ENCODE measurements around the gene CCM2.

Gene CCM2

GRCh38 chr7:44965441-44965903 is 34.5 kb upstream of the CCM2 start:
- Mint-ChIP-seq H3K9me3 (no peaks in the 10 kb centered on the region), H3K36me3 (ENCODE audit: low read depth) (peaks cover 32% of the 10 kb centered on the region), H3K27ac (no peak overlapping the region), H3K4me1 (ENCODE audit: low read depth) (peaks cover 6% of the 10 kb centered on the region), H3K4me3 (no peak overlapping the region), H3K27me3 (ENCODE audit: low read depth) (no peaks in the 10 kb centered on the region)

DNA sequence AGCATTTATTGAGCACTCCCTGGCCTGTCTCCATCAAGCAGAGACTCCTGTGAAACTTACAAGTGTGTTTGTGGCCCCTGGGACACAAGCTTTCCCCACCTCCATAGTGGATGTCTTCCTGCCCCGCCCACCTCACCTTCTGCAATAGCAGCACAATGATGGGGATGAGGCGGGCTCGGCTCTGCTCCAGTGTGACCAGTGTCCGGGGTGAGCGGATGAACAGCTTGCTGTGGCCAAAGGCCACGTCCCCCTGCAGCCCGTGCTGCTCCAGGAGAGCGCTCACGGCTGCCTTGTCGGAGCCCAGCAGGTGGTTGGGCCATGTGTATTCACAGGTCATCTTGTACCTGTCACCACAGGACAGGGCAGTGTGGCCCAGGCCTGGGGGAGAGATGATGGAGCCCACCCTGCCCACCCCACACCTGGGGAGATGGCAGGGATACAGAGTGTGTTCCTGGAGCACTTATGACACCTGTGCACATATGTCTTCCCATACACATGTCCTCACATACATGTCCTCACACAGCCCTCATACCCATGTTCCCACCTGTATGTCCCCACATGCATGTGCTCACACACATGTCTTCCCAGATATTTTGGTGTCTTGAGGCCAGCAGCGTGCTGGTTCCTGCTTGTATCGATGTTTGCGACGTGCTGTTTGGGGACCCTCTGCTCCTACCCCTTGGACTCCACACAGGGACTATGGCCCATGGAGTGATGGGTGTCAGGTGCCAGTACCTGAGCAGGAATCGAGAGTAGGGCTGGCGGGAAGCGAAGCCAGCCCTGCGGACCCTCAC is 33.9 kb upstream of the CCM2 start:
- peaks cover 4% of the 10 kb centered on the region for H3K4me1 Mint-ChIP-seq (ENCODE audit: low read depth)
- no peak overlapping the region for H3K27ac Mint-ChIP-seq
- no peaks in the 10 kb centered on the region for H3K27me3 Mint-ChIP-seq (ENCODE audit: low read depth)
- no peaks in the 10 kb centered on the region for H3K9me3 Mint-ChIP-seq
- H3K36me3 Mint-ChIP-seq (ENCODE audit: low read depth) = peaks cover 33% of the 10 kb centered on the region
- H3K4me3 Mint-ChIP-seq = no peak overlapping the region

DNA sequence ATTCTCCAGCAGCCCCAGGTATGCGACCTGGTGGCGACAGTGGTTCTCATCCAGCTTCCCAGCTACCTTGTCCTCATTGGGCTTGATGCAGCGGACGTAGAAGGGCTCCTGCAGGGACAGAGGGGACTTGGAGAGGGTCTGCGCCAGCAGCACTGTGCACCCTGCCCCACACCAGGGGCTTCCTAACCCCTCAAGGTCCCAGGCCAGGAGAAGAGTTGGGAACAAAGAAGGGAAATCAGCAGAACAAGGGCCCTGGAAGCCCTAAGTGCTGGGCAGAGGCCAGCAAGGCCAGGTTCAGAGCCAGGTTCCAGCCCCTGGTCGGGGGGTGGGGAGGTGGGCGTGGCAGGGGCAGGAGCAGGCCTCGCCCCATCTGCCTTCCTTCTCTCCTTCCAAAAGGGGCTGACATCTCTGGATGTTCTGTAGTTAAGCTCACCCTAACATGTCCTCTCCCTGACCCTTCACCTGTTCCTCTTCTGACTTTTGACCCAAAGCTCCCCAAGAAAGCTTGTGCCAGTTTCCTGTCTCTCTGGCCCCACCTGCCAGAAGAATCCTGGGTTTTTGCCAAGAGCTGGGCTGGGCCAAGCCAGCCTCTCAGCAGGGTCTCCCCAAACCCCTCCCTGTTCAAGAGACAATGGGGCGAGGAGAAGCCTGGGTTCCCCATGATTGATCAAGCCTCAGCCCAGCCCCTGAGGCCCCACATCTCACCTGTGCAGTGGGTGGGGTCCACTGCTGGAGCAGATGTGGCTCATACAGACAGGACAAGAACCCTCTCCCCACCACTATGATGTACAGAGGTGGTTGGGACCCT is 33.1 kb upstream of the CCM2 start:
- Mint-ChIP-seq H3K27ac (no peak overlapping the region), H3K36me3 (ENCODE audit: low read depth) (peaks cover 39% of the 10 kb centered on the region)

GRCh38 chr7:44967571-44968446 is 32.2 kb upstream of the CCM2 start:
- no peak overlapping the region for H3K4me3 Mint-ChIP-seq
- no peaks in the 10 kb centered on the region for H3K9me3 Mint-ChIP-seq
- no peaks in the 10 kb centered on the region for H3K27me3 Mint-ChIP-seq (ENCODE audit: low read depth)
- no peak overlapping the region for H3K27ac Mint-ChIP-seq
- H3K4me1 Mint-ChIP-seq (ENCODE audit: low read depth) = peaks cover 10% of the 10 kb centered on the region
- H3K36me3 Mint-ChIP-seq (ENCODE audit: low read depth) = peaks cover 43% of the 10 kb centered on the region

More for the DNA sequence above, 33.1 kb upstream of the CCM2 start:
- H3K4me1 Mint-ChIP-seq (ENCODE audit: low read depth) = peaks cover 7% of the 10 kb centered on the region
- no peak overlapping the region for H3K4me3 Mint-ChIP-seq
- no peaks in the 10 kb centered on the region for H3K9me3 Mint-ChIP-seq
- H3K27me3 Mint-ChIP-seq (ENCODE audit: low read depth) = no peaks in the 10 kb centered on the region

- no peaks in the 10 kb centered on the region for H3K9me3 Mint-ChIP-seq
- H3K4me1 Mint-ChIP-seq (ENCODE audit: low read depth) = peaks cover 10% of the 10 kb centered on the region
- H3K36me3 Mint-ChIP-seq (ENCODE audit: low read depth) = peaks cover 46% of the 10 kb centered on the region
- H3K27me3 Mint-ChIP-seq (ENCODE audit: low read depth) = no peaks in the 10 kb centered on the region
- H3K4me3 Mint-ChIP-seq = no peak overlapping the region
- no peak overlapping the region for H3K27ac Mint-ChIP-seq
Measured at GRCh38 chr7:44969049-44969700, 30.8 kb upstream of the CCM2 start.

GRCh38 chr7:44969701-44970522 is 30.1 kb upstream of the CCM2 start:
- Mint-ChIP-seq H3K4me1 (ENCODE audit: low read depth) (peaks cover 15% of the 10 kb centered on the region), H3K4me3 (no peak overlapping the region), H3K9me3 (no peaks in the 10 kb centered on the region), H3K36me3 (ENCODE audit: low read depth) (peaks cover 53% of the 10 kb centered on the region), H3K27ac (no peak overlapping the region), H3K27me3 (ENCODE audit: low read depth) (no peaks in the 10 kb centered on the region)

- H3K36me3 Mint-ChIP-seq (ENCODE audit: low read depth) = peaks cover 53% of the 10 kb centered on the region
- H3K9me3 Mint-ChIP-seq = no peaks in the 10 kb centered on the region
- H3K27me3 Mint-ChIP-seq (ENCODE audit: low read depth) = no peaks in the 10 kb centered on the region
- H3K4me3 Mint-ChIP-seq = no peak overlapping the region
- H3K27ac Mint-ChIP-seq = no peak overlapping the region
- H3K4me1 Mint-ChIP-seq (ENCODE audit: low read depth) = peaks cover 16% of the 10 kb centered on the region
Measured at GRCh38 chr7:44970523-44971051, 29.4 kb upstream of the CCM2 start.

GRCh38 chr7:44971188-44971901 is 28.7 kb upstream of the CCM2 start:
- H3K4me3 Mint-ChIP-seq = no peak overlapping the region
- H3K27ac Mint-ChIP-seq = no peak overlapping the region
- no peaks in the 10 kb centered on the region for H3K27me3 Mint-ChIP-seq (ENCODE audit: low read depth)
- peaks cover 18% of the 10 kb centered on the region for H3K4me1 Mint-ChIP-seq (ENCODE audit: low read depth)
- H3K9me3 Mint-ChIP-seq = no peaks in the 10 kb centered on the region
- H3K36me3 Mint-ChIP-seq (ENCODE audit: low read depth) = peaks cover 56% of the 10 kb centered on the region

GRCh38 chr7:44971902-44972441 is 28.0 kb upstream of the CCM2 start:
- Mint-ChIP-seq H3K27ac (no peak overlapping the region), H3K9me3 (no peaks in the 10 kb centered on the region), H3K36me3 (ENCODE audit: low read depth) (peaks cover 58% of the 10 kb centered on the region), H3K4me3 (no peak overlapping the region), H3K27me3 (ENCODE audit: low read depth) (no peaks in the 10 kb centered on the region), H3K4me1 (ENCODE audit: low read depth) (peaks cover 22% of the 10 kb centered on the region)

- Mint-ChIP-seq H3K9me3 (no peaks in the 10 kb centered on the region), H3K4me3 (no peak overlapping the region), H3K27me3 (ENCODE audit: low read depth) (no peaks in the 10 kb centered on the region), H3K27ac (no peak overlapping the region), H3K36me3 (ENCODE audit: low read depth) (peaks cover 58% of the 10 kb centered on the region), H3K4me1 (ENCODE audit: low read depth) (peaks cover 22% of the 10 kb centered on the region)
Measured at GRCh38 chr7:44972562-44972961, 27.4 kb upstream of the CCM2 start.

DNA sequence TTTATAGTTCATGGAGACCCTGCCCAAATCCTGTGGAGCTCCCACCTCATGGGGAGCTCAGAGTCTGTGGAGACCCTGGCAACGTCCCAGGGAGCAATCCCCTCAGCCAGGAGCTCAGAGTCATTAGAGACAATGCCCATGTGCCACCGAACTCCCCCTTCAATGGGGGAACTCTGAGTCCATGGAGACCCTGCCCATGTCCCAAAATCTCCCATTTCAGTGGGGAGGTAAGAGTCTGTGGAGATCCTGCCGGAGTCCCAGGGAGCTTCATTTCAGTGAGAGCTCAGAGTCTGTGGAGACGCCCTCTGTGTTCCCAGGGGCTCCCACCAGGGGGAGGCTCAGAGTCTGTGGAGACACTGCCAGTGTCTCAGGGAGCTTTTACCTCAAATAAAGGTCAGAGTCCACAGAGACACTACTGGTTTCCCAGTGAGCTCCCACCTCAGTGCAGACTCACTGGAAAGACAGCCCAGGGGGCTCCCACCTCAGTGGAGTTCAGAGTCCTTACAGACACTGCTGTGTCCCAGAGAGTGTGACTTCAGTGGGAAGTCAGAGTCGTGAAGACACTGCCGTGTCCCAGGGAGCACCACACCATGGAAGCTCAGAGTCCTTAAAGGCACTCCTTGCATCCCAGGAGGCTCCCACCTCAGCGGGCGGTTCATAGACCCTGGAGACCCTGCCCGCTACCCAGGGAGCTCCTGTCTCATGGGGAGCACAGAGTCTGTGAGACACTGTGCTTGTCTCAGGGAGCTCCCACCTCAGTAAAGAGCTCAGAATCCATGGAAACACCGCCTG is 26.2 kb upstream of the CCM2 start:
- Mint-ChIP-seq H3K9me3 (no peaks in the 10 kb centered on the region), H3K27ac (no peak overlapping the region), H3K27me3 (ENCODE audit: low read depth) (no peaks in the 10 kb centered on the region), H3K4me3 (no peak overlapping the region), H3K4me1 (ENCODE audit: low read depth) (peaks cover 18% of the 10 kb centered on the region), H3K36me3 (ENCODE audit: low read depth) (peaks cover 62% of the 10 kb centered on the region)

DNA sequence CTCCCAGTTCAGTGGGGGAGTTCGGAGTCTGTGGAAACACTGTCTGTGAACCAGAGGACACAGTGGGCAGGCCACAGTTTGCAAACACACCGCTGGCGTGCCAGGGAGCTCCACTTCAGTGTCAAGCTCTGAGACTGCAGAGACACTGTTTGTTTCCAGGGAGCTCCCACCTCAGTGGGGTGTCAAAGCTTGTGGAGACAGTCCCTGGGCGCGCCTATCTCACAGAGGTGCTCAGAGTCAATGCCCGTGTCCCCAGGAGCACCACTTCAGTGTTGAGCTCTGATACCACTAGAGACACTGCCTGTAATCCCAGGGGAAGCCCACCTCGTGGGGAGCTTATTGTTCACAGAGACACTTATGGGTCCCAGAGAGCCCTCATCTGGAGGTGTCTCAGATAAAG is 25.5 kb upstream of the CCM2 start:
- H3K36me3 Mint-ChIP-seq (ENCODE audit: low read depth) = peaks cover 58% of the 10 kb centered on the region
- no peaks in the 10 kb centered on the region for H3K27me3 Mint-ChIP-seq (ENCODE audit: low read depth)
- peaks cover 24% of the 10 kb centered on the region for H3K4me1 Mint-ChIP-seq (ENCODE audit: low read depth)
- peak overlapping the region; percentile 36 for H3K4me3 Mint-ChIP-seq
- no peaks in the 10 kb centered on the region for H3K9me3 Mint-ChIP-seq
- peak overlapping the region; percentile 63 for H3K27ac Mint-ChIP-seq
